ENCODE measurements around the gene PKN3.
A peak's percentile ranks its signal among the peaks of the same experiment; 100 is the strongest.

PKN3 gene

DNA sequence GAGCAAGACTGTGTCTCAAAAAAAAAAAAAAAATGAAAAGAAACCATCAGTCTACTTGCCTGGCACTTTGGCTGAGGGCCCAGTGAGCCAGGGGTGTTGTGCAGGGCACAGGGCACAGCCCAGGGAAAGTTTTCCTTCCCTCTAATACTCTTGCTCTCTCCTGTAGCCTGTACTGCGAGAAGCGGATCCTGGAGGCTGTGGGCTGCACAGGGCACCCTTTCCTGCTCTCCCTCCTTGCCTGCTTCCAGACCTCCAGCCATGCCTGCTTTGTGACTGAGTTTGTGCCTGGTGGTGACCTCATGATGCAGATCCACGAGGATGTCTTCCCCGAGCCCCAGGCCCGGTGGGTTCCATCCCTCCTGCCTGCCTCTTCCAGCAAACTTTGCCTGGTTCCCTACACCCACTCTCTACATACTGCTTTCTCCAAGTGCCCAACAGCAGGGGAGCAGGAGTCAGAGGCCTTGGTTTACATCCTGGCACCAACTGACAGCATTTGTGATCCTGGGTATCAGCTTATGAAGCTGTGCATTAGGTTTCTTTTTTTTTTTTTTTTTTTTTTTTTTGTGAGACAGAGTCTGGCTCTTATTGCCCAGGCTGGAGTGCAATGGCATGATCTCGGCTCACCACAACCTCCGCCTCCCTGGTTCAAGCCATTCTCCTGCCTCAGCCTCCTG is 14.4 kb downstream of the PKN3 start:
- no peak for DNase-seq (ENCODE audit: low spot score)

DNA sequence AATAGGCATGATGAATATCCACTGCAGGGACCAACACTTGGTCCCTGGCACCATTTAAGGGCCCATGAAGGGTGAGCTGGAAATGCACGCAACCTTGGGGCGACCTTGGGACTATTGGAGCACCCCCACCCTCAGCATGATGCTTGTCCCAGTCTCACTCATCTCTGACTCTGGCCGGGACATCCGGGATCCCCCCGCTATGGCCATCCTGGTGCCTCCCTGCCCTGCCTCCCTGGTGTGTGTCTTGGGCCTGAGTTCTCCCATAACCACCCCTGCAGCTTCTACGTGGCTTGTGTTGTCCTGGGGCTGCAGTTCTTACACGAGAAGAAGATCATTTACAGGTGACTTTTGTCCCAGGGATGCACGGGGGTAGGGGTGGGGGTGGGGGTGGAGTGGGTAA is 15.7 kb downstream of the PKN3 start:
- no peak for DNase-seq (ENCODE audit: low spot score)

DNA sequence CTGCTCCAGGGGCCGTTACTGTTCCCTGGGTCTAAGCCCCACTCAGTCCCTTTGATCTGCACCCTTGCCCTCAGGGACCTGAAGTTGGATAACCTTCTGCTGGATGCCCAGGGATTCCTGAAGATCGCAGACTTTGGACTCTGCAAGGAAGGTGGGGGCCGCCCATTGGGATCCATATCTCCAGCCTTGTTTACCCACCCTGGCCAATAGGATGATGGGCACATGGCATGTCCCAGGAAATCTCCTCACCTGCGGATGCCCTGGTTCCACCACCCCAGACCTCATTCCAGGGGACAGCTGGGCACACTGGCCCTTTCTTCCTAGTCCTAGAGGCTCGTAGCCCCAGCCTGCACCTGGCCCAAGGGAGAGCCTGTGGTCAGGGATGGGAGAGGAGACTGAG is 16.2 kb downstream of the PKN3 start:
- no peak for DNase-seq (ENCODE audit: low spot score)

DNA sequence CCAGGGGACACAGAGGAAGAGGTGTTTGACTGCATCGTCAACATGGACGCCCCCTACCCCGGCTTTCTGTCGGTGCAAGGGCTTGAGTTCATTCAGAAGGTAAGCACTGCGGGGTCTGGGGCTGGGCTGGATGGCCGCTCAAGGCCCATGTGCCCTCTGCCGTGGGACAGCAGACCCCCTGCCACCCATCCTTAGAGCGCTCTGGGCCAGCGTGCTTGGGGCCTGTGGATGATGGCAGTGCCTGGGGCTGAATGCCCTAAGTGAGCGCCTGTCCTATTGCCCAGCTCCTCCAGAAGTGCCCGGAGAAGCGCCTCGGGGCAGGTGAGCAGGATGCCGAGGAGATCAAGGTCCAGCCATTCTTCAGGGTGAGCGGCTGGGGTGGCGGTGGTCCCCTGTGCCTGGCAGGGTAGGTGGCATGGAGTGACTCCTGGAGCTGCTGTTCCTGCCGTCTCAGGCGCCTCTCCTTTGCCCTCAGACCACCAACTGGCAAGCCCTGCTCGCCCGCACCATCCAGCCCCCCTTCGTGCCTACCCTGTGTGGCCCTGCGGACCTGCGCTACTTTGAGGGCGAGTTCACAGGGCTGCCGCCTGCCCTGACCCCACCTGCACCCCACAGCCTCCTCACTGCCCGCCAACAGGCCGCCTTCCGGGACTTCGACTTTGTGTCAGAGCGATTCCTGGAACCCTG is 17.8 kb downstream of the PKN3 start:
- DNase-seq (ENCODE audit: low spot score) = no peak

DNA sequence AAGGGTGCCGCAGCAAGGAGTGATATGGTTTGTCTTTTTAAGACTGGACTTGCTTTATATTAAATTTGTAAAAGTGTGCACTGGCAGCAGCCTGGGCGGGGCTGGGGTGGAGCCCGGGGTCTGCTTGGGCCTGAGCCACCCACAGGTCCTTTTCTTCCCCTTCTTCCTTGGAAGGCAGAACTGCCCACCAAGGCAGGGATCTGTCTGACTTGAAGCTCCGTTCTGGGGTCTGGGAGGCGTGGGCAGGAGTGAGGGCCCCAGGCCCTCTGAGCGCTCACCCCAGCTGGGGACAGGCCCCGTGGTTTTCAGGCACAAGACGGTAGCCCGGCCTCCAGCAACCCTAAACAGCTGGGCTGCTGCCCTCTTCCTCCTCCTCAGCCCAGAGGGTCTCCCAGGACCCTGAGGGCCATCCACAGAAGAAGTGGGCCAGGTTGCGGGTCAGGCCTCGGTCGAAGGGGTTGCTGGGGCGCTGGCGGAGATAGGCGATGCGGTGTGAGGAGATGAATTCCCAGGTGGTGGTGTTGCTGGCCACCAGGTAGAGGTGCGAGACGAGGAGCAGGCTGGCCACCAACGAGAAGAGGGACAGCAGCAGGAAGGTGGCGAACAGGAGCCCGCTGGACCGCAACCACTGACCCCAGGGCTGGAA is 18.7 kb downstream of the PKN3 start:
- no peak for DNase-seq (ENCODE audit: low spot score)

DNA sequence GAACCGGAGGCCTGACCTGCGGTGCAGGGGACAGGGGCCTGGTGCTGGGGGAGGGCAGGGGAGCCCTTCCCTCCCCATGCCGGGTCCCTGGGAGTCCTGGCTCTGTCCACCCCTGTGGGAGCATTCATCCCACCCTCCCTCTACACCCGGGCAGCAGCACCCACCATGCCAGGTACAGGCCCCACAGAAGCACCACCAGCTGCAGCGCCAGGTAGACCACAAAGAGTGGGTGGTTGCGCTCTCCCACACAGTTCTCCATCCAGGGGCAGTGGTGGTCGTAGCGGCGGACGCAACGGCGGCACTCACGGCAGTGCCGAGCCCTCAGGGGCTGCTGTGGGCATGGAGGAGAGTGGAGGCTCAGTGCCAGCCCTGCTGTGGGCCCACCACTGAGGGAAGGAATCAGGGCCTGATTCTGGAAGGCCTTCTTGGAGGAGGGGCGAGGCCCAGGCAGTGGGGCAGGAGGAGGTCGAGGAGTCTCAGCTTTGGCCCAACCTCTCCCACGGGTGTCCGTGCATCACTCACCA is 19.2 kb downstream of the PKN3 start:
- no peak for DNase-seq (ENCODE audit: low spot score)

DNA sequence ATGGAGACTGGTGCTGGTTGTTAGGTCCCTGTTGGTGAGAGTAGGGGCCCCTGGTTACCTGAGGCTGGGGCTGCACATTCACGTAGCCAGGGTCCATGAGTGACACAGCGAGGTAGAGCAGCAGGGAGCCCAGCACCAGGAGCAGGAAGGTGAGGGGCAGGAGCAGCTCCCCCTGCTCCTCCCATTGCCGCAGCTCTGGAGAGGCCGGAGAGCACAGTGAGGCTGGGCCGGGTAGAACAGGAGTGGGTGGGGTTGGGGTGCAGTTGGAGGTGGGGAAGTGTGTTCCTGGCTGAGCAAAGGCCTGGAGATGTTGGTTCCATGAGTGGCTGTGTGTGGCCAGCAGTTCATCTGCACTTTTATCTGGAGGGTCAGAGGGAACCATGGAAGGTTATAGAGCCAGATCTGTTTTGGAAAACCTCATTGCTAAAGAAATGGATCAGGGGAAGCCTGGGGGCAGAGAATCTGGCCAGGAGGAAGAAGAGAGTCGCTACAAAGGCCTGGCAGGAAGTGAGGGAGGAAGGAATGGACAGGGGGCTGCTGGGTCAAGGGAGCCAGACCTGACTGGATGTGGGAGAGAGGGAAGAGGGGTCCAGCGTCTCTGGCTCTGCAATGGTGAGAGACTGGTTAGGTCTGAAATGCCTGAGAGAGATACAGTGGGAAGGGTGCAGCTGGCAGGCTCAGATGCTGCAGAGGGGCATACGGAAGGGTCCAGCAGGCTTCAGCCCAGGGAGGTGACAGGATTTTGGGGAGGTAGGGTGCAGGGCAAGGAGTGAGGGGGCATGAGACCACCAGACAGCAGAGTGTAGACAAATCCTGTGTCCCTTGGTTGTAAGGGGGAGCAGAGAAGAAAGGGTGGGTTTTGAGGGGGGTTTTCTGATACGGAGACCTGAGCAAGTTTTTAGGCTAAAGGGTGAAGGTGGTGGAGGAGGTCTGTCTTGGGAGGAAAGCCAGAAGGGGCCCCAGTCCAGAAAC is 20.4 kb downstream of the PKN3 start:
- DNase-seq (ENCODE audit: low spot score) = no peak

DNA sequence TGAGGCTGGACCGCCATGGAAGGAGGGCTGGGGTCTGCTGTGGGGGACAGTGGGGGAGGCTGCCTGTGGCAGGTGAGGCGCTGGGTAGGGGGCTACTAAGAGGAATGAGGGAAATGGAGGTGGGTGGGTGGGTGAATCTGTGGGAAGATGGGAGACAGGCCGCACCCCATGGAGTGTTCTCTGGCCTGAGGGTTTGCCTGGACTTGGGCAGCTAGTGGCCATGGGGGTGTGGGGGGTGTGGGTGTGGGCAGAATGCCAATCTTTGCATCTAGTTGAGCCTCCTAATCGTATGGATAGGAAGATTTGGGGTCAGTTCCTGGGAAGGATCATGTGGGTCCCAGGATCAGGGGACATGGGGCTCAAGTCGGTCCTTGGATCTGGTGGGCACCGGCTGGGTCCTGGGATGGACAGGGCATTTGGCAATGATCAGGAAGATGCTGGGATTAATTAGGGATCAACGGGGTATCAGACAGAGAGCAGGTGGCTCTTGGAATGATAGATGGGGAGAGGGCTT is 21.1 kb downstream of the PKN3 start:
- DNase-seq (ENCODE audit: low spot score) = peak; percentile 35

DNA sequence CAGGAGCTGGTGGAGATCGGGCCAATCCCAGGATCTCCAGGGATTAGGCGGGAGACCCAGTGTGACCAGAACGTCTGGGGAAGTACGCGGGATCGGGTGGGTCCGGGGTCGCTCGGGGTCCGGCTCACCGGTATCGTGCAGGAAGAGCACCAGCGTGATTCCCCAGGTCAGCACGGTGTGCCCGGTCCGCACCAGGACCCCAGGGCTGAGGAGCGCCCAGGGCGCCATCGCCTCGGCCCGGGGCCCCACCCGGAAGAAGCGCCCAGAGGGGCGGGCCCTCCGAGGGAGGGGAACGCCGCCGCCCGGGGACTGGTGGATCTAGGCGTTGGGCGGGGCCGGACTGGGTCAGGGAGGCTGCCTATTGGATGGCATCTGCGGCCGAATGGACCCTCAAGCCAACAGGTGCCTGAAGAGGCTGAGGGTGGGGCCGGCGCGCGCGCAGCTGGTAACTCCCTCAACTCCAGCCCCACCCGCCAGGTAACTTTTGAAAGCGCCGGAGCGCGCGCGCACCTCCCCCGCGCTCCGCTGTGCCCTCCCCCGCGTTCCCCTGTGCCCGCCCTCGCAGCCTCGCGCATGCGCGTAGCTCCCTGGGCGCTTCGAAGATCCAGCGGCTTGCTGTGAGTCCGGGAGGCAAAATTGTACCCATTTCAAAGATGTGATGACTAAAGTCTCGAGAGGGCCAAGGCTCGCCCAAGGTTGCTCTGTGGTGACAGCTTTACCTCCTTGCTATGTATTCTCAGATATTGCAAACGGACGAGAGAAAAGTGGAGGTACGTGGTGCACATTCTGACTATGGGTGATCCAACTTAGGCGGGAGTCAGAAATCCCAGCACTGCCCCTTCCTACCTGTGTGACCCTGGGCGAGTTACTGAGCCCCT is 21.8 kb downstream of the PKN3 start, which contains the start of gene ZDHHC12:
Gene ZDHHC12, minus strand, starts transcription at position 262 of the 878 bp plus-strand sequence. Its CDS starts 34 bp downstream, at position 228.
- DNase-seq (ENCODE audit: low spot score) = peak; percentile 99

DNA sequence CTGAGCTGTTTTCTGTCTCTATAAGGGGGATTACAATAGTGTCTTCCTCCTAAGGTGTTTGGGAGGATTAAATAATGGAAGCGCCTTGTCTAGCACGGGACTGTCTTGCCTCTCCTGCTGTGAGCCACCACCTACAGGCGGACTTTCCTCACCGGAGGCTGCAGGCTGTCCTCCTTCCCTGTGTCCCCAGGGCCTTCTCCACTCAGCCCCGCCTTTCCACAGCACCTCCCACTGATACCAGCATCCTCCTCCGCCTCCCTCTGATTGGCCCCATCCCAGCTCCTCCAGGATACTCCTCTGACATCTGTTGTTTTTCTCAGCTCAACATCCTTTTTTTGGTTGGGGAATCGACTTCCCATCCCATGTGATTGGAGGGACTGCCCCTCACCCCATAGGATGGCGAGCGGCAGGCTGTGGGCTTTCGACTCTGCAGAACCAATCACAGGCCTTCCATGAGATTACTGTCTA is 22.5 kb downstream of the PKN3 start:
- DNase-seq (ENCODE audit: low spot score) = peak; percentile 96

DNA sequence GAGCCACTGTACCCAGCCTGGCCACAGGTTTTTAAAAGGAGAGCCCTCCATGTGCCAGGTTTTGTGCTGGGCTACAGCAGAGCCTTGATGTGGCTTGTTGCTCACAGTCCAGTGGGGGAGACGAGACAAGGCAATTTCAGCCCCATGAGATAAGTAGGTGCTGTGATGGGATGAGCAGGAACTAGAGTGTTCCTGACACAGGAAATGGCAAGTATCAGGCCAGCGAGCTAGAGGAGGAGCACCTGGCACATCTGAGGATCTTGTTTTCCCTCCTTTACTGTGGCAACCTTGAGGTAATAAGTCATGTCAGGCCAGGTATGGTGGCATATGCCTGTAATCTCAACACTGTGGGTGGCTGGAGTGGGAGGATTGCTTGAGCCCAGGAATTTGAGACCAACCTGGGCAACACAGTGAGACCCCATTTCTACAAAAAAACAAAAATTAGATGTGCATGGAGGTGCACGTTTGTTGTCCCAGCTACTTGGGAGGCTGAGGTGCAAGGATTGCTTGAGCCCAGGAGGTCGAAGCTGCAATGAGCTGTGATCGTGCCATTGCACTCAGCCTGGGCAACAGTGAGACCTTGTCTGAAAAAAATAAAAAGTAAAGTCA is 25.4 kb downstream of the PKN3 start:
- no peak for DNase-seq (ENCODE audit: low spot score)

DNA sequence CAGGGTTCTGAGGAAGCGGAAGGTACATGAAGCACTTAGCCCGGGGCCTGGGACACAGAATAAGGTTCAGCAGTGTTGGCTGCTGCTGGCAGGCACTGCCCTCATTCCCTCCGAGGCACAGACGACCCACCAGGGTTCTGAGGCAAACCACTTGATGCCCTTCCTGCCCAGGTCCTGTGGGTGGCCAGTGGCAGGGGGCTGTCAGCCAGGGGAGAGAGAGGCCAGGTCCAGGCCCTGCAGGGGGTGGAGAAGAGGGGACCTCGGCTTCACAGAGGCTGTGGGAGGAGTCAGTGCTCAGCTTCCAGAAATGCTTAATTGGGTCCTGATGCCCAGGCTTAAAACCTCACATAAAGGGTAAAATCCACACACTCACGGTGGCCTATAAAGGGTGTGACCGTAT is 26.0 kb downstream of the PKN3 start:
- DNase-seq (ENCODE audit: low spot score) = no peak

DNA sequence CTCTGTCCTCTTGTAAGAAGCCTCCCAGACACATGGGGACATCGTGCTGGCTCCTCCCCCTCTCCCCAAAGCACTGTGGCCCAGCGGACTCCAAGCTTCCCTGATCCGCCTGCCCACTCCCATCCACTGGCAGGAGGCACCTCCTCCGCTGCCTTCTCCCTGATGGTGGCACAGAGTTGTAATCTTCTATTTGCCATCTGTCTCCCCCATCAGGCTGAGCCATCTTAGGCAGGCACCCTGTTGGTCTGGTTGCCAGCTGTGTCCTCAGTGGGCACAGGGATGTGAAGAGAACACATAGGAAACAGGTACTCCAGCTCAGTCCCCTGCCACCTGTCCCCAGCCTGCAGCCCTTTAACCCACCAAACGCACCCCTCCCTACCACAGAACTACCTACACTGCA is 27.0 kb downstream of the PKN3 start:
- DNase-seq (ENCODE audit: low spot score) = peak; percentile 45

DNA sequence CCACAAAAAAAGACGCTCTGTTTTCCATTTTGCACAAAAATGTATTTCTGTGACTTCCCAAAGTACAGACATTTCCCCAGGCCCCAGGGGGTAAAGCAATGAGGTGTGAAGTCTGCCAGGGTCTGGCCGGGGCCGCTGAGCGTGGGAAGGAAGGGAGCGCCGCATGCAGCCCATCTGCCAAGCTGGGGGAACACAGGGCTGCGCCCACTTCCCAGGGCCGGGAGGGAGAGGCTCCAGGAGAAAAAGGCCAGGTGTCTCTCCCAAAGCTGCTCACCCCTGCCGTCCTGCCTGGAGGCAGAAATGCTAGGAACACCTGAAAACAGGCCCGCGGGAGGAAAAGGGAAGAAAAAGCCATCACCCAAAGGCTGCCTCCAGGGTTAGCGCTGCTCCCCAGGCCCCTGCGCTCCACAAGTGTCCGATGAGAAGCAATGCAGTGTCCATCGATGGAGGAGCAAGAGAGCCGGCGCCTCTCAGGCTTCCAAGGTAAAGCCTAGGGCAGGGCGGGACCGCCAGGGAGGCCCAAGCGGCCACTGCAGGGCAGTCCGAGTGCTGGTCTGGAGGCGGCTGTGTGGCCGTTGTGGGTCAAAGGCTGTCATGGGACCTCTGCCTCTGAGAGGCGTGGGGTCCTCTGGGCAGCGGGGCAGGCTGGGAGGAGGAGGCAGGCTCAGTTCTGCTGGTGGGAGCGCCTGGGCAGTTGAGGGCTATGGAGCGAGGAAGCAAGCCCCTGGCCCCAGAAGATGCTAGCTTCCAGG is 27.6 kb downstream of the PKN3 start:
- peak; percentile 41 for DNase-seq (ENCODE audit: low spot score)

DNA sequence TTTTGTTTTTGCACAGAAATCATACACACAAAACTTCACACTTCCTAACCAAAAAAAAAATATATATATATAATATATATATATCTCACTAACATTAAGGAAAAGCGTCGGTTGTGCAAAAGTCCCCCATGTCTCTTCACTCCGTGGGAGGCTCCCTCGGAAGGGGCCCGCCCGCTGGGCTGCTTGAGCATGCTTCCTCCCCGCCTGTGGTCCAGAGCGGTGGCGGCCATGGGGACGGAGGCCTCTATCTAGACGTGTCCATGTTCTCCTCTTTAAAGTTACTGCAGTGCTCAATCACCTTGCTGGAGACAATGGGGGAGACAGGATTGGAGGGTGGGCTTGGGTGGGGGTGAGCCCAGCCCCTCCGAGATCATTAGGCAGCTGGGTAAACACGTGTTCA is 28.8 kb downstream of the PKN3 start:
- no peak for DNase-seq (ENCODE audit: low spot score)

DNA sequence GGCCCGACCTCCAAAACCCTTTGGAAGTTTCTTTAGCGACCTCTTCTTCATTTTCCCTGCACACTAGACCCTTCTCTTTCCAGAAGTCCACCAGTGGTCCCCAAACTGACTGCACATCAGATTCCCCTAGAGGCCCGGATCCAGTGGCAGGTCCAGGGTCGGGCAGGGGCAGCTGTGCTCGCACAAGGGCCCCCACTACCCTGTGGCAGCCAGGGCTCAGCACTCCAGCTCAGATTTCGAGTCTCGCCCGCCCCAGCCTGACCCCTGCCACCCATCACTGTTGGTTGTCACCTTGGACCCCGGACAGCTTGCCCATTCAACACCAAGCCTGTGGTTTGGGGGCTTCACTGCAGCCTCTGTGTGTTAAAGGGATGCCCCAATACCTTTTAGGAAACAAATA is 29.4 kb downstream of the PKN3 start:
- DNase-seq (ENCODE audit: low spot score) = no peak

DNA sequence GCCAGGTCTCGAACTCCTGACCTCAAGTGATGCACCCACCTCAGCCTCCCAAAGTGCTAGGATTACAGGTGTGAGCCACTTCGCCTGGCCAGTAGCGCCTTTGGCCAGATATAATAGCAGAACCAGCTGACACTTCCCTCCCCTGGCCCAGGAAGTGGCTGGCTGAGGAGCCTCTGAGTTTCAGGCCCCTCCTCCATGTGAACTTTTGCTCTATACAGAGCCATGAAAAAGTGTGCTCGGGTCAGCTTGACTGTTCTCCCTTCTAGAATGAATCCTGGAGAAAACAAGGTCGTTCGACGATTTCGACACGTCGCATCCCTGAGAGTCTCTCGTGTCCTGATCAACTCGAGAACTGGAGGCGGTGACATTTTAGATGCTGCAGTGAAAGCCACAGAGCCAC is 30.3 kb downstream of the PKN3 start:
- no peak for DNase-seq (ENCODE audit: low spot score)

DNA sequence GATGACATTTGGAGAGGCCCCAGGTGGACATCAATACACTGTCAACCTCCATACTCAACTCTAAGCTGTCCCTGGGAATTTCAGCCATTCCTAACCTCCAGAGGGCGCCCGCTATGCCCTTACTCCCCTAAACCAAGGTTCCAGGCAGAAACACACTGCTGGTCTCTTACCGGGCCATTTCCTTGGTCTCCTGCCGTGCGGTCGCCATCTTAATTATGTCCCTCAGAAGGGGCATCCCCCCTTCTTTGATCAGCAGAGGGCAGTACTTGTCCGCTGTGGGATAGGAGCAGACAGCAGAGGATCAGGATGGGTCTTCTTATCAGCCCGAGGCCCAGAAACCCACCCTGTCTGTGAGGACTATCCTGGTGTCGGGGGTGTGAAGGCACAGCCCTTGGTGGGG is 31.0 kb downstream of the PKN3 start:
- peak; percentile 87 for DNase-seq (ENCODE audit: low spot score)

DNA sequence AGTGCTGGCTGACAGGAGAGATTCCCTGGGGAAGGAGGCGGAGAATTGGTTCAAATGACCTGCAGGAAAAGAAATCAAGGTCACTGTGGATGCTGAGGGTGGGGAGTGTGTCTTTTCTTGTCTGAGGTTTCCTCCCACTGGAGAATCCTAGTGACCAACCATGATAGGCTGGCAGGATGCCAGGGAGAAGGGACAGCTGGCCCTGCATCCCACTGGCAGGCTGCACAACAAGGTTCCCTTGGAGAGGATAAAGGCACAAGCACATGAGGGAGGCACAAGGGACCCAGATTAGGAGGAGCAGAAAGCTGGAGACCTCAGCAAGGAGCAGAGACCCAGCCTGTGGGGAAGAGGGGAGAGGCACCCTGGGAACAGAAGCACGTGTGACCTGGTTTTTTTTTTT is 33.1 kb downstream of the PKN3 start:
- DNase-seq (ENCODE audit: low spot score) = peak; percentile 70
